ENCODE measurements around the gene CAMTA1.

GRCh38 chr1:6953907-6954364 lies 168.7 kb downstream of the CAMTA1 start:
- TF ChIP-seq CREB5 (CRISPR knock-in tag; IDR thresholded peaks at IDR 0.05; ENCODE audit: low read depth) = no peak
- TF ChIP-seq ZFP30 (CRISPR knock-in tag; IDR thresholded peaks at IDR 0.05) = no peak
- no peak for TF ChIP-seq GLIS3 (CRISPR knock-in tag; IDR thresholded peaks at IDR 0.05)
- no peak for TF ChIP-seq TOX (CRISPR knock-in tag; IDR thresholded peaks at IDR 0.05; ENCODE audit: borderline replicate concordance)
- TF ChIP-seq ZC3H10 (CRISPR knock-in tag; IDR thresholded peaks at IDR 0.05) = no peak
- TF ChIP-seq ZNF8 (CRISPR knock-in tag; IDR thresholded peaks at IDR 0.05) = no peak
